GM10248 (cell line): Measurements from ENCODE around the gene DOCK6.

ENCODE experiments used
- CTCF ChIA-PET: fragments of 300-600 bp; sonication (Branson Sonifier 250); formaldehyde crosslinking; extraction: SDS; loops from one replicate; lab custom pipeline; 2021; ENCODE audit warnings: antibody characterized with exemption; lab: Yijun Ruan, JAX
- POLR2A ChIA-PET: fragments of 350-650 bp; sonication (Branson Sonifier 250); formaldehyde crosslinking; extraction: SDS; loops from one replicate; lab custom pipeline; 2020; ENCODE audit warnings: antibody characterized with exemption; lab: Yijun Ruan, JAX
- DNase-seq: peaks from one replicate; pipeline ENCODE4 v3.0.0; 2012; ENCODE audit errors: extremely low spot score
- CTCF ChIP-seq: IDR thresholded peaks from 2 replicates; pipeline ENCODE4 v1.5.1; 2012; ENCODE audit warnings: mild to moderate bottlenecking, low read depth; ENCODE audit errors: extremely low read depth, missing control alignments, control extremely low read depth

Gene DOCK6

GRCh38 chr19:11175920-11176319 is 86.4 kb downstream of the DOCK6 start:
- TF ChIP-seq CTCF = no peak
- ChIA-PET POLR2A (no interaction called here), CTCF (interaction anchor here (0.6 kb wide), 1 partner anchor 49 kb away, joined by 3 read pairs; no protein-coding TSS in a partner anchor)
- no peak for DNase-seq

GRCh38 chr19:11174336-11174735 is 88.0 kb downstream of the DOCK6 start:
- TF ChIP-seq CTCF = no peak
- ChIA-PET POLR2A (no interaction called here), CTCF (no interaction called here)

GRCh38 chr19:11173516-11174155 is 88.7 kb downstream of the DOCK6 start:
- DNase-seq = no peak
- CTCF ChIA-PET = no interaction called here
- POLR2A ChIA-PET = no interaction called here
- TF ChIP-seq CTCF = no peak

More at GRCh38 chr19:11174336-11174735, 88.0 kb downstream of the DOCK6 start:
- no peak for DNase-seq

- no peak for TF ChIP-seq CTCF
- no peak for DNase-seq
- ChIA-PET CTCF (interaction anchor here (1.0 kb wide), 1 partner anchor 24 kb away, joined by 3 read pairs; no protein-coding TSS in a partner anchor), POLR2A (no interaction called here)
Measured at GRCh38 chr19:11172576-11172975, 89.7 kb downstream of the DOCK6 start.

GRCh38 chr19:11171144-11171543 is 91.2 kb downstream of the DOCK6 start:
- no peak for DNase-seq
- no peak for TF ChIP-seq CTCF
- POLR2A ChIA-PET = no interaction called here
- CTCF ChIA-PET = no interaction called here

GRCh38 chr19:11169896-11170678 is 92.2 kb downstream of the DOCK6 start:
- POLR2A ChIA-PET = no interaction called here

More at GRCh38 chr19:11169896-11170678, 92.2 kb downstream of the DOCK6 start:
- no peak for TF ChIP-seq CTCF
- DNase-seq = no peak
- CTCF ChIA-PET = interaction anchor here (1.5 to 1.6 kb wide), 2 partner anchors 41 to 44 kb away, joined by 3 to 5 read pairs; no protein-coding TSS in a partner anchor
